ENCODE data around the gene DDX41. TPM values are rescaled to one million over a fixed set of nuclear protein-coding genes. Genes with fewer than 3 reads are reported as not detected.
A peak's percentile ranks its signal among the peaks of the same experiment; 100 is the strongest.

The DDX41 gene
- polyA plus RNA-seq, 1 experiment = 71.8 TPM

GRCh38 chr5:177471610-177472356 is 45.0 kb downstream of the DDX41 start:
- Histone ChIP-seq H3K4me3 (ENCODE audit: low read depth, low read length) (peak overlapping the region; percentile 92), H3K27ac (ENCODE audit: low read depth, low read length) (peak overlapping the region; percentile 73), H3K9me3 (ENCODE audit: control insufficient read depth, insufficient read depth, low read length) (peaks cover 2% of the 10 kb centered on the region; the same call in 1 of the 2 replicates), H3K27me3 (ENCODE audit: control insufficient read depth, insufficient read depth, low read length) (no peaks in the 10 kb centered on the region)
- no peak for TF ChIP-seq CTCF (IDR thresholded peaks at IDR 0.05; ENCODE audit: low read depth, low read length)
- no peak for DNase-seq (ENCODE audit: low read depth, low spot score)
- ChIA-PET CTCF (interaction anchor here (1.0 to 2.2 kb wide), 6 partner anchors 14 to 82 kb away, joined by 3 to 12 read pairs (median 6); no protein-coding TSS in a partner anchor), POLR2A (interaction anchor here (0.8 to 13.1 kb wide), 8 partner anchors 8 to 24 kb away, joined by 3 to 230 read pairs (median 8); partner anchors contain the start of gene PDLIM7)

- no peak for TF ChIP-seq CTCF (IDR thresholded peaks at IDR 0.05; ENCODE audit: low read depth, low read length)
- Histone ChIP-seq H3K27me3 (ENCODE audit: control insufficient read depth, insufficient read depth, low read length) (no peaks in the 10 kb centered on the region), H3K4me3 (ENCODE audit: low read depth, low read length) (peak overlapping the region; percentile 92), H3K27ac (ENCODE audit: low read depth, low read length) (peak overlapping the region; percentile 73), H3K9me3 (ENCODE audit: control insufficient read depth, insufficient read depth, low read length) (peaks cover 9% of the 10 kb centered on the region)
- no peak for DNase-seq (ENCODE audit: low read depth, low spot score)
- CTCF ChIA-PET = interaction anchor here (0.9 to 2.2 kb wide), 8 partner anchors 14 to 101 kb away, joined by 3 to 12 read pairs (median 4); no protein-coding TSS in a partner anchor
- POLR2A ChIA-PET = interaction anchor here (0.8 to 13.1 kb wide), 8 partner anchors 8 to 81 kb away, joined by 3 to 230 read pairs (median 7); partner anchors contain the start of gene PDLIM7
These were observed 45.8 kb downstream of the DDX41 start for GRCh38 chr5:177470759-177471536.

GRCh38 chr5:177469750-177470525 is 46.8 kb downstream of the DDX41 start:
- Histone ChIP-seq H3K27me3 (ENCODE audit: control insufficient read depth, insufficient read depth, low read length) (no peaks in the 10 kb centered on the region), H3K27ac (ENCODE audit: low read depth, low read length) (peak overlapping the region; percentile 73), H3K9me3 (ENCODE audit: control insufficient read depth, insufficient read depth, low read length) (peaks cover 12% of the 10 kb centered on the region), H3K4me3 (ENCODE audit: low read depth, low read length) (peak overlapping the region; percentile 92)
- CTCF ChIA-PET = interaction anchor here (1.0 to 3.3 kb wide), 5 partner anchors 13 to 80 kb away, joined by 3 to 13 read pairs (median 11); no protein-coding TSS in a partner anchor
- no peak for DNase-seq (ENCODE audit: low read depth, low spot score)
- POLR2A ChIA-PET = interaction anchor here (0.6 to 13.1 kb wide), 6 partner anchors 9 to 80 kb away, joined by 3 to 230 read pairs (median 4); partner anchors contain the start of gene PDLIM7
- TF ChIP-seq CTCF (IDR thresholded peaks at IDR 0.05; ENCODE audit: low read depth, low read length) = no peak

- Histone ChIP-seq H3K4me3 (ENCODE audit: low read depth, low read length) (0 out of 2 replicates have a peak overlapping the region, but pooled peaks have one; percentile 13), H3K9me3 (ENCODE audit: control insufficient read depth, insufficient read depth, low read length) (peaks cover 12% of the 10 kb centered on the region), H3K27me3 (ENCODE audit: control insufficient read depth, insufficient read depth, low read length) (no peaks in the 10 kb centered on the region), H3K27ac (ENCODE audit: low read depth, low read length) (peak overlapping the region; percentile 52)
- no peak for TF ChIP-seq CTCF (IDR thresholded peaks at IDR 0.05; ENCODE audit: low read depth, low read length)
- no peak for DNase-seq (ENCODE audit: low read depth, low spot score)
- CTCF ChIA-PET = interaction anchor here (1.0 to 3.3 kb wide), 3 partner anchors 12 to 79 kb away, joined by 4 to 13 read pairs (median 11); no protein-coding TSS in a partner anchor
- POLR2A ChIA-PET = interaction anchor here (0.6 to 3.4 kb wide), 6 partner anchors 10 to 79 kb away, joined by 3 to 20 read pairs (median 4); partner anchors contain the start of gene PDLIM7
These were observed 47.8 kb downstream of the DDX41 start for GRCh38 chr5:177468685-177469628.

Data from AG04450 (cell line).